K562 (cell line): ENCODE data around the gene TCF23. TPM values are rescaled to one million over a fixed set of nuclear protein-coding genes. Genes with fewer than 3 reads are reported as not detected.

ENCODE experiments used
- ATAC-seq: fragments of 200-7000 bp; cut with Tn5 transposase; 3 replicates; pipeline ENCODE4 v1.9.1; 2020; ENCODE audit warnings: moderate library complexity
- BruUV-seq: library from RNA; stranded (reverse); fragments of 400-500 nt; replicated peaks from 2 replicates; lab custom pipeline; 2021; lab: Mats Ljungman, UMichigan
- CTCF ChIA-PET: fragments of 300-600 bp; formaldehyde crosslinking; extraction: SDS; loops from one replicate; lab custom pipeline; 2021; ENCODE audit warnings: low intra/inter-chr PET ratio; lab: Yijun Ruan, JAX
- POLR2A ChIA-PET: fragments of 300-600, 350-650 bp; sonication (Branson Sonifier 250); formaldehyde crosslinking; extraction: SDS; loops from one replicate; lab custom pipeline; 2021; ENCODE audit warnings: antibody characterized with exemption, inconsistent platforms; lab: Yijun Ruan, JAX
- DNase-seq, 4 experiments: peaks; one replicate each; pipeline versions ENCODE4 v3.0.0 to v3.0.0-alpha.2; 2011 to 2018; ENCODE audit warnings: low spot score in 3 of 4, mixed read lengths in 3 of 4; ENCODE audit errors: extremely low read depth in 1 of 4
- FAIRE-seq: peaks from 2 replicates; lab custom pipeline; 2011; peaks lifted over from hg19 to GRCh38; lab: Jason Lieb, UNC
- H2AFZ ChIP-seq: 2 replicates; pipeline ENCODE4 v1.6.0; 2011; ENCODE audit warnings: low read depth, low read length, control low read depth, inconsistent platforms
- H3K27ac ChIP-seq: fragments of 200-600 bp; 3 replicates; pipeline ENCODE4 v1.8.0; 2011; ENCODE audit warnings: low read depth, mild to moderate bottlenecking, control low read depth, inconsistent platforms, low read length, moderate library complexity, mixed read lengths; ENCODE audit errors: extremely low read depth
- H3K27me3 ChIP-seq, 2 experiments: fragments of 300-600 bp in 1 of 2; 2 replicates in 1 of 2; 3 replicates in 1 of 2; pipeline versions ENCODE4 v1.6.0 to v1.8.0; 2011; ENCODE audit warnings: inconsistent platforms in 2 of 2, low read length in 2 of 2, mild to moderate bottlenecking in 1 of 2, mixed read lengths in 1 of 2, moderate library complexity in 1 of 2; ENCODE audit not compliant: control insufficient read depth in 2 of 2, insufficient read depth in 2 of 2
- H3K36me3 ChIP-seq: fragments of 300-600 bp; 3 replicates; pipeline ENCODE4 v1.8.0; 2011; ENCODE audit warnings: mild to moderate bottlenecking, low read length, inconsistent platforms; ENCODE audit not compliant: control insufficient read depth, insufficient read depth
- H3K4me1 ChIP-seq, 2 experiments: fragments of 200-600 bp in 1 of 2; replicated peaks in 1 of 2; 2 replicates in 1 of 2; 3 replicates in 1 of 2; pipeline versions ENCODE4 v1.5.1 to v1.8.0; 2011; ENCODE audit warnings: inconsistent platforms in 2 of 2, low read length in 2 of 2, mild to moderate bottlenecking in 1 of 2, mixed read lengths in 1 of 2, moderate library complexity in 1 of 2; ENCODE audit not compliant: control insufficient read depth in 2 of 2, insufficient read depth in 2 of 2
- H3K4me2 ChIP-seq: 2 replicates; pipeline ENCODE4 v1.6.1; 2011; ENCODE audit warnings: low read length, control low read depth, inconsistent platforms, mixed read lengths; ENCODE audit not compliant: insufficient read depth
- H3K4me3 ChIP-seq: fragments of 200-600 bp; sonication (generic), shearing (Covaris generic); 2 replicates; pipeline ENCODE4 v1.5.1; 2016; ENCODE audit warnings: control low read depth, inconsistent platforms
- H3K79me2 ChIP-seq: fragments of 200-600 bp; 3 replicates; pipeline ENCODE4 v1.8.0; 2011; ENCODE audit warnings: low read length, inconsistent platforms; ENCODE audit not compliant: control insufficient read depth, insufficient read depth
- H3K9ac ChIP-seq, 2 experiments: 2 replicates each; pipeline versions ENCODE4 v1.6.0 to v1.6.1; 2011; ENCODE audit warnings: low read depth in 2 of 2, low read length in 2 of 2, control low read depth in 1 of 2, inconsistent platforms in 1 of 2, mild to moderate bottlenecking in 1 of 2, mixed read lengths in 1 of 2; ENCODE audit not compliant: insufficient read depth in 1 of 2
- H3K9me1 ChIP-seq: one replicate; pipeline ENCODE4 v1.6.0; 2011; ENCODE audit warnings: inconsistent platforms, mild to moderate bottlenecking, low read length, moderate library complexity; ENCODE audit not compliant: control insufficient read depth, insufficient read depth
- H3K9me3 ChIP-seq: replicated peaks from 2 replicates; pipeline ENCODE4 v1.5.1; 2011; ENCODE audit warnings: low read depth, low read length, inconsistent platforms; ENCODE audit not compliant: control insufficient read depth, insufficient read depth
- H4K20me1 ChIP-seq: replicated peaks from 2 replicates; pipeline ENCODE4 v1.6.1; 2011; ENCODE audit warnings: low read length, inconsistent platforms, mixed read lengths; ENCODE audit not compliant: control insufficient read depth, insufficient read depth
- BACH1 ChIP-seq: fragments of 200-800 bp; sonication (Bioruptor generic); IDR thresholded peaks from 2 replicates; pipeline ENCODE4 v1.6.1; 2016; ENCODE audit warnings: missing genetic modification characterization, missing compliant biosample characterization
- CCAR2 ChIP-seq: fragments of 200-400 bp; formaldehyde crosslinking; IDR thresholded peaks from 2 replicates; pipeline ENCODE4 v1.6.1; 2017; ENCODE audit warnings: mild to moderate bottlenecking, low read depth, low read length
- DDX20 ChIP-seq: fragments of 450-650 bp; IDR thresholded peaks from 2 replicates; pipeline ENCODE4 v1.6.1; 2016; ENCODE audit warnings: missing genetic modification characterization, low read depth, mild to moderate bottlenecking, missing compliant biosample characterization, moderate library complexity
- EGR1 ChIP-seq: fragments of 450-650 bp; conservative IDR thresholded peaks from 2 replicates; pipeline ENCODE4 v1.6.1; 2017; ENCODE audit warnings: mild to moderate bottlenecking
- ETV6 ChIP-seq, 3 experiments: fragments of 150-350 bp in 1 of 3; sonication (generic) in 1 of 3; formaldehyde crosslinking in 1 of 3; IDR thresholded peaks; 2 replicates each; pipeline versions ENCODE4 v1.6.1 to v1.8.0; 2014 to 2022; ENCODE audit warnings: borderline replicate concordance in 2 of 3, low read depth in 2 of 3, antibody characterized with exemption in 1 of 3, low read length in 1 of 3, mild to moderate bottlenecking in 1 of 3, missing genetic modification reagents in 1 of 3
- GABPB2 ChIP-seq: fragments of 250-450 bp; sonication (Bioruptor Pico); conservative IDR thresholded peaks from 2 replicates; pipeline ENCODE4 v1.5.1; 2021; ENCODE audit warnings: mild to moderate bottlenecking
- PRMT5 ChIP-seq: sonication (generic); formaldehyde crosslinking; IDR thresholded peaks from 2 replicates; pipeline ENCODE4 v1.5.0; 2020; ENCODE audit warnings: missing genetic modification reagents
- ZNF224 ChIP-seq: sonication (generic); formaldehyde crosslinking; IDR thresholded peaks from 2 replicates; pipeline ENCODE4 v1.8.0; 2022; ENCODE audit warnings: mild to moderate bottlenecking, missing genetic modification reagents
- WGBS: fragments of 100-300 bp; shearing (Covaris generic); methylation state at CpG from one replicate; pipeline ENCODE4 v1.1.6; 2016; ENCODE audit warnings: low coverage, mixed read lengths; ENCODE audit not compliant: insufficient coverage; ENCODE audit errors: missing lambda C conversion rate; 5-methylcytosine and 5-hydroxymethylcytosine counted together
- in situ Hi-C: fragments of 300-500 bp; cut with MboI; formaldehyde crosslinking; loops from 4 replicates; pipeline ENCODE4 v1.15.0; 2018; ENCODE audit warnings: inconsistent platforms, mixed read lengths
- intact Hi-C: fragments of 100-400 bp; cut with micrococcal nuclease; formaldehyde crosslinking; loops from 2 replicates; pipeline ENCODE4 v1.14.2; 2022
- polyA plus RNA-seq, 8 experiments: library from polyadenylated mRNA; depleted of rRNA in 4 of 8; stranded (reverse) in 5 of 8; unstranded in 3 of 8; fragments of >200 nt; fragmentation: Nextera tagmentation in 2 of 8; fragmentation: Illumina TruSeq in 1 of 8; extraction: Ambion mirVana in 2 of 8; extraction: Trizol in 1 of 8; gene quantifications; 2 replicates each; pipeline versions ENCODE4 v1.2.1 to v1.2.3, GENCODE V29; 2011 to 2014; ENCODE audit warnings: inconsistent platforms in 1 of 8, missing spikeins in 1 of 8
- total RNA-seq, 7 experiments: library from RNA; depleted of rRNA in 6 of 7; stranded (reverse); fragments of >200 nt in 6 of 7; fragmentation: Illumina TruSeq in 2 of 7; extraction: Trizol in 2 of 7; gene quantifications; 2 replicates each; pipeline versions ENCODE4 v1.2.1 to v1.2.3, GENCODE V29; 2011 to 2021; ENCODE audit warnings: low replicate concordance in 1 of 7
- TF ChIP-seq, protein P1 (sequence below): IDR thresholded peaks from 2 replicates; pipeline ENCODE4 v1.6.1; 2011; ENCODE audit not compliant: insufficient read length; ENCODE audit errors: extremely low read depth
- TF ChIP-seq, protein P2 (sequence below): fragments of 450-650 bp; conservative IDR thresholded peaks from 2 replicates; pipeline ENCODE4 v1.6.1; 2016; ENCODE audit warnings: missing genetic modification characterization, low read depth, mild to moderate bottlenecking, control low read depth, missing compliant biosample characterization

The TCF23 gene
- total and polyA plus RNA-seq, 9 of the 15 experiments (the other 6 are each of a cell fraction or from before 2014, with no cell fraction given) = 0.07 TPM; not detected in 8

DNA sequence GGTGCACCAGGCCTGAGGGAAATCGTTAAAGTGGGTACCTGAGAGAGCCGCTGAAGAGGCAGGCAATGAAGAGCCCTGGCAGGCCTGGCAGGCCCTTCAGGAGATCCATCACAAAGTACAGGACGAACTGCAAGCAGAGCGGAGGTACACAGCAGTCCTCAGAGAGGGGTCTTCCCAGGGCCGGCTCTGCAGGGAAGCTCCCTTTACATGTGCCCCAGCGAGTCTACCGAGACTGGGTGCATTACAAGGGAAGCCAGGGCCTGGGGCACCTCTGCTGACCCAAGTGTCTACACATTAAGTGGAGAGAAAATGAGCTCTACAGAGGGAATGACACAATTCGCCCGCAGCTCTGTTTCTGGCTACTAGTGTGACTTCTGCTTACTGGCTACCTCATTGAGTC lies 54.9 kb downstream of the TCF23 start:
- BruUV-seq = no TSS peak
- Histone ChIP-seq H3K4me1 (peaks cover 0 to 9% of the 10 kb centered on the region in 2 experiments; a peak in 3 of 5 replicates), H3K27ac (no peak overlapping the region), H4K20me1 (no peaks in the 10 kb centered on the region), H3K9me3 (no peaks in the 10 kb centered on the region), H3K9me1 (no peaks in the 10 kb centered on the region), H2AFZ (no peak overlapping the region), H3K9ac (no peak overlapping the region), H3K4me3 (no peak overlapping the region), H3K79me2 (peaks cover 2% of the 10 kb centered on the region; the same call in 1 of the 3 replicates), H3K27me3 (no peaks in the 10 kb centered on the region), H3K36me3 (peaks cover 90% of the 10 kb centered on the region), H3K4me2 (no peak overlapping the region)
- POLR2A ChIA-PET = interaction anchor here (0.7 to 1.6 kb wide), 3 partner anchors 12 to 793 kb away, joined by 3 to 4 read pairs (median 4); no protein-coding TSS in a partner anchor
- no peak for DNase-seq
- no peak for TF ChIP-seq DDX20 (tag)
- TF ChIP-seq GABPB2 = no peak
- no peak for TF ChIP-seq EGR1
- TF ChIP-seq, protein P1, sequence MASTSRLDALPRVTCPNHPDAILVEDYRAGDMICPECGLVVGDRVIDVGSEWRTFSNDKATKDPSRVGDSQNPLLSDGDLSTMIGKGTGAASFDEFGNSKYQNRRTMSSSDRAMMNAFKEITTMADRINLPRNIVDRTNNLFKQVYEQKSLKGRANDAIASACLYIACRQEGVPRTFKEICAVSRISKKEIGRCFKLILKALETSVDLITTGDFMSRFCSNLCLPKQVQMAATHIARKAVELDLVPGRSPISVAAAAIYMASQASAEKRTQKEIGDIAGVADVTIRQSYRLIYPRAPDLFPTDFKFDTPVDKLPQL = no peak
- TF ChIP-seq, protein P2, sequence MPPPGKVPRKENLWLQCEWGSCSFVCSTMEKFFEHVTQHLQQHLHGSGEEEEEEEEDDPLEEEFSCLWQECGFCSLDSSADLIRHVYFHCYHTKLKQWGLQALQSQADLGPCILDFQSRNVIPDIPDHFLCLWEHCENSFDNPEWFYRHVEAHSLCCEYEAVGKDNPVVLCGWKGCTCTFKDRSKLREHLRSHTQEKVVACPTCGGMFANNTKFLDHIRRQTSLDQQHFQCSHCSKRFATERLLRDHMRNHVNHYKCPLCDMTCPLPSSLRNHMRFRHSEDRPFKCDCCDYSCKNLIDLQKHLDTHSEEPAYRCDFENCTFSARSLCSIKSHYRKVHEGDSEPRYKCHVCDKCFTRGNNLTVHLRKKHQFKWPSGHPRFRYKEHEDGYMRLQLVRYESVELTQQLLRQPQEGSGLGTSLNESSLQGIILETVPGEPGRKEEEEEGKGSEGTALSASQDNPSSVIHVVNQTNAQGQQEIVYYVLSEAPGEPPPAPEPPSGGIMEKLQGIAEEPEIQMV (tag) = no peak
- no peak for TF ChIP-seq ETV6 (IDR thresholded peaks at IDR 0.05; ENCODE audit: borderline replicate concordance in 1 of 2, low read depth in 2 of 2, low read length in 1 of 2)
- no peak for TF ChIP-seq ETV6 (CRISPR knock-in tag; IDR thresholded peaks at IDR 0.05; ENCODE audit: borderline replicate concordance)
- no peak for TF ChIP-seq CCAR2
- no peak for TF ChIP-seq PRMT5
- TF ChIP-seq ZNF224 (CRISPR knock-in tag) = no peak
- TF ChIP-seq BACH1 (tag) = no peak
- in situ Hi-C loops (no loop called here), intact Hi-C loops (no loop called here)
- FAIRE-seq = no peak
- WGBS = 94% methylated on average over 9 of the region's 9 CpGs
- CTCF ChIA-PET = no interaction called here
- no peak for ATAC-seq
